DMS114 treated with DMSO at 0.1 percent for 48 hours (cell line): Measurements from ENCODE around the gene GPSM3.
"Not testable (repeated sequence)": the region's sequence is repeated elsewhere in the genome, so short reads cannot be mapped to it uniquely, and the experiment has no call there.

ENCODE experiments used
- DNase-seq: peaks from one replicate; lab custom pipeline; 2025; ENCODE audit not compliant: unreplicated experiment; lab: John Stamatoyannopoulos, UW

Gene GPSM3

DNA sequence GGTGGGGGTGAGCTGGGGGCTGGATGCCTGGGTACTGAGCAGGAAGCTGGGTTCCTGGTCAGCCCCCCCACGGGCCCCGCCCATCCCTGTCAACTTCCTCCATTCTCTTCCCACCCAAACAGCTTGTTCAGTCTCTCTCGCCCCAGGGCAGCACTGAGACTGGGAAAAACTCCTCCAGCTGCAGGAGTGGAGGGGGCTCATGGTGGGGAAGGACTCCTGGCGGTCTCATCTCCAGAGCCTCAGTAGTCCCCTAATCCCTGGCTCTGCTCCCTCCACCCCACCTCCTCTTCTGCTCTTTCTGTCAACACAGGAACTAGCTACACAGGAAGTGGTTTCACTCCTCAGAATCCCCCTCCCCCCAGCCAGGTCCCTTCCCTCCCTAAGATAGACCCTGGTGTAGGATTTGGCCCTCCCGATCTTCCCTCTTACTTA is at the start of gene GPSM3:
TSS of gene GPSM3 (minus strand) at position 36 of the 432 bp plus-strand sequence. CDS start 130 bp downstream, outside the sequence.
- DNase-seq = no peak

- no peak for DNase-seq
Measured at GRCh38 chr6:32240686-32241085, 48.2 kb upstream of the GPSM3 start.

- no peak for DNase-seq
Measured at GRCh38 chr6:32239462-32239861, 47.0 kb upstream of the GPSM3 start.

DNA sequence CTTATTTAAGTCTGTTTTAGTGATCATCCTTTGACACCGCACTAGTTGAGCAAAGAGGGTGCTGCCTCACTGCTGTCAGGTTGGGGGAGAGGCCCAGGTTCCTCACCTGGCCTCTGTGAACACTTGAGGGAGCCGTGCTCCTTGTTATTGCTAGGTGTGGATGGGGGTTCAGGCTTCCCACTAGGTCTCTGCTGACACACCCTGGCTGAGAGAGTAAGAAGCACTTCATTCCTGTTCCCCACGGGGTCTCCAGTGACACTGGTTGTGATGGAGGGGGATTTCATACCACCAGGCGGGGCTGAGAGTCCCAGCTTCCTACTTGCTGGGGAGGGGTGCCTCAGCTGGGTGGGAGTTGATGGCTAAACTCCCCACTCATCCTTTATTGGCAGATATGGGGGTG is 42.5 kb upstream of the GPSM3 start:
- no peak for DNase-seq

DNA sequence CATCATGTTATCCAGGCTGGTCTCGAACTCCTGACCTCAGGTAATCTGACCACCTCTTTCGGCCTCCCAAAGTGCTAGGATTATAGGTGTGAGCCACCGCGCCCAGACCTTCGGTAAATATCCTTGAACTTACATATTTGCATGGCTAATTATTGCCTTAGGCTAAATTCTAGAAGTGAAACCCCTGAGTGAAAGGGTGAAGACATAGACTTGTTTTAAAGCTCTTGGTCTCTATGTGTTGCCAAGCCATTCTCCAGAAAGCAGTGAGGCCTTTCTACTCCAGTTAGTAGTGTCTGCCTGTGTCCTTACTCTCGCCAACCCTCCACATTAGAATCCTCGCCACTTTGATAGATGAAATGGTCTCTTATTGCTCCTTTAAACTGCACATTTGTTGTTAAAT is 34.0 kb upstream of the GPSM3 start:
- no peak for DNase-seq

GRCh38 chr6:32224696-32225095 is 32.3 kb upstream of the GPSM3 start:
- no peak for DNase-seq

- no peak for DNase-seq
Measured at GRCh38 chr6:32223258-32224235, 31.1 kb upstream of the GPSM3 start, which contains the start of gene NOTCH4. NOTCH4 (minus strand) TSS chr6:32224067; CDS start chr6:32223928, 139 bp downstream.

GRCh38 chr6:32222333-32223230 is 30.1 kb upstream of the GPSM3 start:
- no peak for DNase-seq

DNA sequence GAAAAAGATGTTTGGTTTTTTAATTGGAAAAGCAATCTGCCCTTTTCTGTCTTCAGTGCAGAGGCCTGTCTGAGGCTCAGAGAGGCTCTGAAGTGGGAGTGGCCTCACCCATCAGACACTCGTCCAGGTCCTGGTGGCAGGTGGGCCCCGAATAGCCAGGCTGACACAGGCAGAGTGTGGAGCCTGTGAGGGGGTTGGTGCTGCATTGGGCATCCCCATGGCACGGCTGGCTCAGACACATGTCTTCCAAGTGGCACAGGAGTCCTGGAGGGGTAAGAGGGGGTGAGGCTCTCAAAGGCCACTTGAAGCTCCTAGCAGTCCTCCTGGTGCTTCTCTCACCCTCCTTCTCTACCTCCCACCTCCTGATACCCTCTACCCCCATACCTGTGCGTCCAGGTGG is 27.6 kb upstream of the GPSM3 start:
- DNase-seq = no peak

DNA sequence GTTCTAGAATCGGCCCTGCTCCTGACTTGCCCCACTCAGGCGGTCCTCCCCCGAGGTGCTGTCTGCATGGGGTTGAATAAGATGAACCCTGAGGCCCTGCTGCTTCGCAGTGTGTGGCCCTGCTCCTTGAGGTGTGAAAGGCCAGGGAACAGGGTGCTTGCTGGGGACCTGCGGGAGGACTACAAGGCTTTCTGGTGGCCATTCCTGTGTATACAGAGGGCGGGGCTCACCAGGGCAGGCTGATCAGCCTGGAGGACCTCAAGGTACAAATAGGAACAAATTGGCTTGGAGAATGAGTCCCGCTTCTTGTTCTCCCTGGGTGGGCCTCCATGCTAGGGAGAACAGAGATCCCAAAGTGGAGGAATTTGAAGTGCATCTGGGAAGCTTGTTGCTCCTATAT is 25.7 kb upstream of the GPSM3 start:
- DNase-seq = no peak

GRCh38 chr6:32216998-32217397 is 24.6 kb upstream of the GPSM3 start:
- DNase-seq = no peak

GRCh38 chr6:32216285-32216684 is 23.8 kb upstream of the GPSM3 start:
- DNase-seq = no peak

DNA sequence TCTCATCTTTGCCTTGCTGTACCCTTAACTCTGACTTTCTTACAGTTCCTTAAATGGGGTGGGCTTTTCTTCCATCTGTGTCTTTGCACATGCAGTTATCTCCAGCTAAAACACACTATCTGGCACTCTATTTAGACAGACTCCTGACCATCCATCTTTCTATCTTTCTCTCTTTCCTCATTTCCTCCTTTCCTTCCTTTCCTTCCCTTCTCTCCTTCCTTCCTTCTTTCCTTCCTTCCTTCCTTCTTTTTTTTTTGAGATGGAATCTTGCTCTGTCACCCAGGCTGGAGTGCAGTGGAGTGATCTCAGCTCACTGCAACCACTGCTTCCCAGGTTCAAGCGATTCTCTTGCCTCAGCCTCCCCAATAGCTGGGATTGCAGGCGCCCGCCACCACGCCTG is 23.2 kb upstream of the GPSM3 start:
- no peak for DNase-seq

DNA sequence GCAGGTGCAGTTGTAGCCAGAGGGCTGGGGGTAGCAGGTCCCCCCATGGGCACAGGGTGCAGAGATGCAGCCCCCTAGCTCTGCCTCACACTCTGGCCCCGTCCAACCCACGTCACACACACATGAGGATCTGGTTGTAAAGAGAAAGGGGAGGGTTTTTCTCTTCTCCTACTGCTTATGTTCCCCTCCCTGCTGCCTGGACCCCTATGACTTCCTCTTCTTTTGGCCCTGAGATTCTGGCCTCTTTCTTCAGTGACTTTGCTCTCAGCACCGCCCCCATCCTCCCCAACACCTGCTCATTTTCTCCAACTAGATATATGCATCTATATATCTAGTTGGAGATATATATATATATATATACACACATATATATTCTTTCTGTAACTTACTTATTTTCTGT is 21.7 kb upstream of the GPSM3 start:
- DNase-seq = no peak

DNA sequence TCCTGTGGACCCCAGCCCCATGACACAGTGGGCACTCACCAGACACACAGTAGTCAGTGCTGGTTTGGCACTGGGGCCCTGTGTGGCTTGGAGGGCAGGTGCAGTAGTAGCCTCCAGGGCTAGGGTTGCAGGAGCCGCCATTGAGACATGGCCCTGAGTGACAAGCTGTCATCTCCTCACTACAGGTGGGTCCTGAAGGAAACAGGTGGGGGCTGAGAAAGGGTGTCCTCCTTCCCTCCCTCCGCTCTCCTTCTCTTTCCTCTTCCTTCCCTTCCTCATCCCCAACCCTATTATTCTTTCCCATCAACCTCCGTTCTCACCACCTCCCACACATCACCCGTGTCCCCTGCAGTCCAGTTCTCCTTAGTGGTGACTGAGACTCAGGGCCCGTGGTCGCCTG is 21.2 kb upstream of the GPSM3 start:
- no peak for DNase-seq

- no peak for DNase-seq
Measured at GRCh38 chr6:32212076-32212760, 19.8 kb upstream of the GPSM3 start.

DNA sequence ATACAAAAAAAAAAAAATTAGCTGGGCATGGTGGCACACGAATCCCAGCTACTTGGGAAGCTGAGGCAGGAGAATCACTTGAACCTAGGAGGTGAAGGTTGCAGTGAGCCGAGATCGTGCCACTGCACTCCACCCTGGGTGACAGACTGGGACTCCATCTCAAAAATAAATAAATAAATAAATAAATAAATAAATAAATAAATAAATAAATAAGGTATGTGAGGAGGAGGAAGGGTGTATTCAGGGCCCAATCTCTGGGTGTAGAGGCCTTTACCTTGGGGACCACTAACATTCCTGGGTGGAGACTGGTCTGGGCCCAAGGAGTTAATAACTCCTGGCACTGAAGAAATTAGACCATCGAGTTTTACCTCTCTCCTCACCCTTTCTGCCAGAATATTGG is 19.0 kb upstream of the GPSM3 start:
- DNase-seq = not testable (repeated sequence)

DNA sequence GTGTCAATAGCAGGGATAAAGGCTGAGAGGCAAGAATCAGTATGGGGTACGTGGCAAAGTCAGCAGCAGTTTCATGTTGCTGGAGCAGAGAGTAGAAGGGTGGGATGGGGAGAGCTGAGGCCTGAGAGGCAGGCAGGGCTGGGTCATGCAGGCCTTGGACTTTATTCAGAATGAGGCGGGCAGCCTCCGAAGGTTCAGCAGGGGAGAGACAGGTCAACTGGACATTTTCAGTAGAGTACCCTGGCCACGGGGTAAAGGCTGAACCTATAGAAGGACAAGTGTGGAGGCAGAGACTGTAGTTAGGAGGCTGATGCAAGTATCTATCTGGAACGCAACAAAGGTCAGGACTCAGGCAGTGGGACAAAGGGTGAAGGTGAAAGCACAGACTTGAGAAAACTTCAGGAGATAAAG is 17.8 kb upstream of the GPSM3 start:
- no peak for DNase-seq

GRCh38 chr6:32208996-32209395 is 16.6 kb upstream of the GPSM3 start:
- DNase-seq = no peak

GRCh38 chr6:32204268-32204715 is 11.8 kb upstream of the GPSM3 start:
- no peak for DNase-seq
